ENCODE data around the gene PYGB.

PYGB gene

GRCh38 chr20:25242231-25242630 is 5.7 kb upstream of the PYGB start:
- Histone ChIP-seq H3K27ac (ENCODE audit: low read depth, low read length) (no peak overlapping the region), H2BK12ac (ENCODE audit: low read length) (no peak overlapping the region), H2BK120ac (ENCODE audit: insufficient read depth, low read length, poor library complexity) (no peak overlapping the region), H3K4me1 (ENCODE audit: control insufficient read depth in 1 of 2, insufficient read depth in 2 of 2, low read length in 2 of 2) (peaks cover 15 to 18% of the 10 kb centered on the region in 2 experiments), H3K4me2 (ENCODE audit: low read length) (no peak overlapping the region), H3K23ac (ENCODE audit: low read length) (no peak overlapping the region), H3K9me3 (ENCODE audit: insufficient read depth, low read depth, low read length) (peaks cover 3% of the 10 kb centered on the region), H3K79me2 (ENCODE audit: control insufficient read depth, insufficient read depth, low read length, poor library complexity) (no peaks in the 10 kb centered on the region), H2BK5ac (ENCODE audit: low read depth, low read length, poor library complexity) (no peak overlapping the region), H2AK5ac (ENCODE audit: low read length) (no peak overlapping the region), H3K18ac (ENCODE audit: low read length) (no peak overlapping the region), H4K8ac (ENCODE audit: low read depth, low read length) (no peak overlapping the region), H4K12ac (ENCODE audit: low read depth, low read length) (no peak overlapping the region), H3K14ac (ENCODE audit: low read length) (no peak overlapping the region), H3K4me3 (ENCODE audit: low read depth, low read length) (no peak overlapping the region), H3K9ac (ENCODE audit: low read length) (no peak overlapping the region), H3K4ac (ENCODE audit: low read depth, low read length) (no peak overlapping the region), H3K79me1 (ENCODE audit: low read length) (peaks cover 3% of the 10 kb centered on the region), H3K36me3 (ENCODE audit: control insufficient read depth in 1 of 2, insufficient read depth in 2 of 2, low read length in 2 of 2) (no peaks in the 10 kb centered on the region), H3K27me3 (ENCODE audit: insufficient read depth, low read length) (no peaks in the 10 kb centered on the region), H2AFZ (ENCODE audit: insufficient read depth, low read length, poor library complexity) (no peak overlapping the region), H4K91ac (ENCODE audit: low read depth, low read length) (no peak overlapping the region)
- peak in 1 of 2 donors; percentile 9 for DNase-seq
- WGBS (ENCODE audit: extremely low coverage, insufficient coverage, insufficient read length) = no CpG with 5 or more reads among the region's 10 CpGs

GRCh38 chr20:25243416-25243979 is 4.4 kb upstream of the PYGB start:
- no peak overlapping the region for H3K14ac ChIP-seq (ENCODE audit: low read length)
- H3K36me3 ChIP-seq (ENCODE audit: control insufficient read depth in 1 of 2, insufficient read depth in 2 of 2, low read length in 2 of 2) = no peaks in the 10 kb centered on the region
- H4K91ac ChIP-seq (ENCODE audit: low read depth, low read length) = no peak overlapping the region
- H3K4me1 ChIP-seq (ENCODE audit: control insufficient read depth in 1 of 2, insufficient read depth in 2 of 2, low read length in 2 of 2) = peaks cover 7% of the 10 kb centered on the region in 2 experiments
- no peak overlapping the region for H3K4me3 ChIP-seq (ENCODE audit: low read depth, low read length)
- H2BK5ac ChIP-seq (ENCODE audit: low read depth, low read length, poor library complexity) = no peak overlapping the region
- no peak overlapping the region for H2AFZ ChIP-seq (ENCODE audit: insufficient read depth, low read length, poor library complexity)
- H3K27ac ChIP-seq (ENCODE audit: low read depth, low read length) = no peak overlapping the region
- no peak overlapping the region for H3K18ac ChIP-seq (ENCODE audit: low read length)
- H2BK12ac ChIP-seq (ENCODE audit: low read length) = no peak overlapping the region
- H3K4me2 ChIP-seq (ENCODE audit: low read length) = no peak overlapping the region
- H3K9ac ChIP-seq (ENCODE audit: low read length) = no peak overlapping the region
- no peak overlapping the region for H2AK5ac ChIP-seq (ENCODE audit: low read length)
- no peak overlapping the region for H3K23ac ChIP-seq (ENCODE audit: low read length)
- H3K27me3 ChIP-seq (ENCODE audit: insufficient read depth, low read length) = no peaks in the 10 kb centered on the region
- peaks cover 7% of the 10 kb centered on the region for H3K79me1 ChIP-seq (ENCODE audit: low read length)
- H3K4ac ChIP-seq (ENCODE audit: low read depth, low read length) = no peak overlapping the region
- no peak for DNase-seq
- H4K12ac ChIP-seq (ENCODE audit: low read depth, low read length) = no peak overlapping the region
- H2BK120ac ChIP-seq (ENCODE audit: insufficient read depth, low read length, poor library complexity) = no peak overlapping the region
- peaks cover 6% of the 10 kb centered on the region for H3K79me2 ChIP-seq (ENCODE audit: control insufficient read depth, insufficient read depth, low read length, poor library complexity)
- H4K8ac ChIP-seq (ENCODE audit: low read depth, low read length) = no peak overlapping the region
- H3K9me3 ChIP-seq (ENCODE audit: insufficient read depth, low read depth, low read length) = no peaks in the 10 kb centered on the region

- Histone ChIP-seq H2BK12ac (ENCODE audit: low read length) (no peak overlapping the region), H3K4me2 (ENCODE audit: low read length) (no peak overlapping the region), H2AFZ (ENCODE audit: insufficient read depth, low read length, poor library complexity) (no peak overlapping the region), H2AK5ac (ENCODE audit: low read length) (no peak overlapping the region), H3K23ac (ENCODE audit: low read length) (no peak overlapping the region), H3K9me3 (ENCODE audit: insufficient read depth, low read depth, low read length) (no peaks in the 10 kb centered on the region), H3K79me2 (ENCODE audit: control insufficient read depth, insufficient read depth, low read length, poor library complexity) (peaks cover 9% of the 10 kb centered on the region), H2BK5ac (ENCODE audit: low read depth, low read length, poor library complexity) (no peak overlapping the region), H3K4me1 (ENCODE audit: control insufficient read depth in 1 of 2, insufficient read depth in 2 of 2, low read length in 2 of 2) (peaks cover 6 to 7% of the 10 kb centered on the region in 2 experiments), H3K14ac (ENCODE audit: low read length) (no peak overlapping the region), H4K8ac (ENCODE audit: low read depth, low read length) (no peak overlapping the region), H3K4me3 (ENCODE audit: low read depth, low read length) (no peak overlapping the region), H3K9ac (ENCODE audit: low read length) (no peak overlapping the region), H3K18ac (ENCODE audit: low read length) (no peak overlapping the region), H4K12ac (ENCODE audit: low read depth, low read length) (no peak overlapping the region), H3K36me3 (ENCODE audit: control insufficient read depth in 1 of 2, insufficient read depth in 2 of 2, low read length in 2 of 2) (no peaks in the 10 kb centered on the region), H3K27ac (ENCODE audit: low read depth, low read length) (no peak overlapping the region), H3K79me1 (ENCODE audit: low read length) (peaks cover 9% of the 10 kb centered on the region), H3K4ac (ENCODE audit: low read depth, low read length) (no peak overlapping the region), H2BK120ac (ENCODE audit: insufficient read depth, low read length, poor library complexity) (no peak overlapping the region), H4K91ac (ENCODE audit: low read depth, low read length) (no peak overlapping the region), H3K27me3 (ENCODE audit: insufficient read depth, low read length) (no peaks in the 10 kb centered on the region)
- no CpG with 5 or more reads among the region's 5 CpGs for WGBS (ENCODE audit: extremely low coverage, insufficient coverage, insufficient read length)
- no peak for DNase-seq
Observed at GRCh38 chr20:25244976-25245375, 2.9 kb upstream of the PYGB start.

GRCh38 chr20:25245461-25245860 is 2.4 kb upstream of the PYGB start:
- Histone ChIP-seq H4K12ac (ENCODE audit: low read depth, low read length) (no peak overlapping the region), H2BK5ac (ENCODE audit: low read depth, low read length, poor library complexity) (no peak overlapping the region), H2AFZ (ENCODE audit: insufficient read depth, low read length, poor library complexity) (no peak overlapping the region), H3K4me1 (ENCODE audit: control insufficient read depth in 1 of 2, insufficient read depth in 2 of 2, low read length in 2 of 2) (peaks cover 7% of the 10 kb centered on the region in 2 experiments), H3K4me2 (ENCODE audit: low read length) (no peak overlapping the region), H3K4me3 (ENCODE audit: low read depth, low read length) (no peak overlapping the region), H3K4ac (ENCODE audit: low read depth, low read length) (no peak overlapping the region), H2AK5ac (ENCODE audit: low read length) (no peak overlapping the region), H3K79me2 (ENCODE audit: control insufficient read depth, insufficient read depth, low read length, poor library complexity) (peaks cover 9% of the 10 kb centered on the region), H3K18ac (ENCODE audit: low read length) (no peak overlapping the region), H2BK120ac (ENCODE audit: insufficient read depth, low read length, poor library complexity) (no peak overlapping the region), H2BK12ac (ENCODE audit: low read length) (no peak overlapping the region), H3K9me3 (ENCODE audit: insufficient read depth, low read depth, low read length) (no peaks in the 10 kb centered on the region), H4K91ac (ENCODE audit: low read depth, low read length) (no peak overlapping the region), H3K23ac (ENCODE audit: low read length) (no peak overlapping the region), H4K8ac (ENCODE audit: low read depth, low read length) (no peak overlapping the region), H3K27me3 (ENCODE audit: insufficient read depth, low read length) (no peaks in the 10 kb centered on the region), H3K14ac (ENCODE audit: low read length) (no peak overlapping the region), H3K79me1 (ENCODE audit: low read length) (peaks cover 9% of the 10 kb centered on the region), H3K9ac (ENCODE audit: low read length) (no peak overlapping the region), H3K27ac (ENCODE audit: low read depth, low read length) (no peak overlapping the region), H3K36me3 (ENCODE audit: control insufficient read depth in 1 of 2, insufficient read depth in 2 of 2, low read length in 2 of 2) (no peaks in the 10 kb centered on the region)
- WGBS (ENCODE audit: extremely low coverage, insufficient coverage, insufficient read length) = no CpG with 5 or more reads among the region's 1 CpG
- no peak for DNase-seq

Measured in trophoblast cell (in vitro differentiated cells and primary cell).